RWPE2 (cell line): ENCODE data around the gene SETX.

Experiments used
- ATAC-seq: fragments of 200-7000 bp; cut with Tn5 transposase; 3 replicates; pipeline ENCODE4 v1.9.1; 2021; ENCODE audit warnings: low read depth
- DNase-seq: peaks from one replicate; pipeline ENCODE4 v3.0.0-alpha.2; 2020; ENCODE audit warnings: low spot score
- H3K27ac ChIP-seq: fragments of 450-650 bp; 2 replicates; pipeline ENCODE4 v1.5.1; 2017; ENCODE audit warnings: mild to moderate bottlenecking; ENCODE audit not compliant: poor library complexity, severe bottlenecking
- H3K27me3 ChIP-seq: fragments of 250-450 bp; sonication (Bioruptor Pico); 2 replicates; pipeline ENCODE4 v1.5.1; 2021; ENCODE audit warnings: mild to moderate bottlenecking, moderate library complexity; ENCODE audit not compliant: insufficient read depth, poor library complexity, severe bottlenecking
- H3K36me3 ChIP-seq: fragments of 250-450 bp; sonication (Bioruptor Pico); 2 replicates; pipeline ENCODE4 v1.5.1; 2020; ENCODE audit warnings: low read depth, mild to moderate bottlenecking, moderate library complexity
- H3K4me1 ChIP-seq: fragments of 250-450 bp; sonication (Bioruptor Pico); 2 replicates; pipeline ENCODE4 v1.5.1; 2021; ENCODE audit warnings: mild to moderate bottlenecking, moderate library complexity; ENCODE audit not compliant: insufficient read depth, poor library complexity, severe bottlenecking
- H3K4me3 ChIP-seq: fragments of 250-450 bp; sonication (Bioruptor Pico); 2 replicates; pipeline ENCODE4 v1.5.1; 2021; ENCODE audit warnings: mild to moderate bottlenecking, moderate library complexity; ENCODE audit not compliant: severe bottlenecking
- H3K9me3 ChIP-seq: fragments of 250-450 bp; sonication (Bioruptor Pico); 2 replicates; pipeline ENCODE4 v1.5.1; 2021; ENCODE audit warnings: mild to moderate bottlenecking, moderate library complexity; ENCODE audit not compliant: severe bottlenecking
- CTCF ChIP-seq: fragments of 450-650 bp; IDR thresholded peaks from one replicate; pipeline ENCODE4 v1.5.1; 2017; ENCODE audit warnings: mild to moderate bottlenecking, moderate library complexity; ENCODE audit not compliant: poor library complexity, severe bottlenecking

SETX gene

DNA sequence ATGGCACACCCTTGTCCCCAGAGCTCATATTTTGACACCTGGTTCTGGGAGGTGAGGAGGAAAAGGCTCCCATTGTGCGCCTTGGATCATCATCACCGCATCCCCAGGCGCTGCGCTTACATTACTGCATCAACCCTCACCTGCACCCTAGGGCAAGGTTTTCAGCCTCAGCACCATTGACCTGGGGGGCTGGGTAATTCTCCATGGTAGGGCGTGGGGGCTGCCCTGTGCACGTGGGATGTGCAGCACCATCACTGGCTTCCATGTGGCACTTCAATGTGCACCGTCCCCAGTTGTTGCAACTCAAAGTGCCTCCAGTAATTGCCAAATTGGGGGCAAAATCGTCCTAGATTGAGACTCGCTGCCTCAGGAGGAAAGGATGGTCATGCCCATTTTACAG, 109.3 kb downstream of the SETX start:
- Histone ChIP-seq H3K4me3 (no peak overlapping the region), H3K27me3 (peaks cover 27% of the 10 kb centered on the region), H3K9me3 (no peaks in the 10 kb centered on the region), H3K36me3 (no peaks in the 10 kb centered on the region), H3K4me1 (no peaks in the 10 kb centered on the region), H3K27ac (no peak overlapping the region)
- TF ChIP-seq CTCF: no peak
- ATAC-seq (no peak), DNase-seq (no peak)

GRCh38 chr9:132244582-132245455, 110.0 kb downstream of the SETX start:
- H3K4me1 ChIP-seq: no peaks in the 10 kb centered on the region
- TF ChIP-seq CTCF: no peak
- no peak overlapping the region for H3K4me3 ChIP-seq
- H3K27ac ChIP-seq: no peak overlapping the region
- H3K27me3 ChIP-seq: peaks cover 27% of the 10 kb centered on the region
- ATAC-seq (no peak), DNase-seq (no peak)
- H3K9me3 ChIP-seq: no peaks in the 10 kb centered on the region
- no peaks in the 10 kb centered on the region for H3K36me3 ChIP-seq

- Histone ChIP-seq H3K4me1 (no peaks in the 10 kb centered on the region), H3K4me3 (no peak overlapping the region)
- TF ChIP-seq CTCF: no peak
These were observed 111.4 kb downstream of the SETX start for GRCh38 chr9:132243156-132244074.

GRCh38 chr9:132242621-132243155, 112.1 kb downstream of the SETX start:
- Histone ChIP-seq H3K4me1 (no peaks in the 10 kb centered on the region), H3K4me3 (peak overlapping the region; percentile 28), H3K9me3 (no peaks in the 10 kb centered on the region), H3K27me3 (peaks cover 27% of the 10 kb centered on the region), H3K36me3 (no peaks in the 10 kb centered on the region), H3K27ac (no peak overlapping the region)
- ATAC-seq (no peak), DNase-seq (no peak)
- TF ChIP-seq CTCF: no peak

More at GRCh38 chr9:132243156-132244074, 111.4 kb downstream of the SETX start:
- H3K27me3 ChIP-seq: peaks cover 27% of the 10 kb centered on the region
- H3K27ac ChIP-seq: no peak overlapping the region
- ATAC-seq (no peak), DNase-seq (peak; percentile 61)
- no peaks in the 10 kb centered on the region for H3K36me3 ChIP-seq
- no peaks in the 10 kb centered on the region for H3K9me3 ChIP-seq
